ENCODE measurements around the gene HNF1A.
"Not testable (repeated sequence)": the region's sequence is repeated elsewhere in the genome, so short reads cannot be mapped to it uniquely, and the experiment has no call there.

Gene HNF1A

DNA sequence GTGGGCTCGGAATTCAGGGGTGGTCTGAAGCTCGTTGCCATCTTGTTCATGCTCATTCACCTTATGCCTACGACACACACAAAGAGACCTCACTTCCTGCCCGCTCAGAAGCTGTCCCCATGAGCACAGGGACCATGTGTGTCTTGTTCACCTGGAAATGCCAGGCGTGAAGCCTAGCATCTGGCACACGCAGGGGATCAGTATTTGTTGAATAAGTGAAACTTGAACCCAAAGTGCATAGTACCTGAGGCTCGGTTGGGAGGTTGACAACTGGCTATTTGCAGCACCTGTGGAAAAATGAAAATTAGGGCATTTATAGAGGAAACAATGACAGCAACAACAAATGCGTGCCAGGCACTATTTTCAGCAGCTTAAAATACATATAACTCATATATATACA is 32.5 kb downstream of the HNF1A start:
- no peak for DNase-seq (ENCODE audit: low read depth, low spot score)

DNA sequence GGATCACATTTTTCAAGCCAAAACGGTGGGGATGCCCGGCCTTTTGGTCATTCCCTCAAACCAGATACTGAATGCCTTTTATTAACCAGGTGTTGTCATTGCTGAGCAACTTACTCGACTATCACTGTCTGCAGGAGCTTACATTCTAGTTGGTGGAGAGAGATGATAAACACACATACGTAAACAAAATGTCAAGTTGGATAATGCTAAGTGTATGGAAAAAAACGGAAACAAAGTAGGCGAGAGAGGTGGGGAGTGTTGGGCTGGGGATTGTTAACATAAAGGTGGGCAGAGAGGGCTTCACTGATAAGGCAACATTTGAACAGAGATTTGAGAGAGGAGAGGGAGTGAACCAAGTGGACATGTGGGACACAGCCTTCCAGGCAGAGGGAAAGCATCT is 33.5 kb downstream of the HNF1A start:
- DNase-seq (ENCODE audit: low read depth, low spot score), result no peak

DNA sequence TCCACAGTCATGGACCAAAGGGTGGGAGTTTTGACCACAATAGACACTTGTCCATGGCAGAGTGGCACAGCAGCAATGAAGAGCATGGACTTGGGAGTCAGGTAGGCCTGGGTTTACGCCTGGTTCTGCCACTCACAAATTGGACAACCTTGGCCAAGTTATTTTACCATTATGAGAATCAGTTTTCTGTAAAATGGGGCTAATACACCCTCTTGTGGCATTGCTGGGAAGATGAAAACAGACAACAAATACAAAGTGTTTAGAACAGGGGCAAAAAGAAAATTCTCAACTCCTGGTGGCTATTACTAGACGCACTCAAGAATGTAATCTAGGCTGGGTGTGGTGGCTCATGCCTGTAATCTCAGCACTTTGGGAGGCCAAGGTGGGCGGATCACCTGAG is 35.4 kb downstream of the HNF1A start:
- no peak for DNase-seq (ENCODE audit: low read depth, low spot score)

DNA sequence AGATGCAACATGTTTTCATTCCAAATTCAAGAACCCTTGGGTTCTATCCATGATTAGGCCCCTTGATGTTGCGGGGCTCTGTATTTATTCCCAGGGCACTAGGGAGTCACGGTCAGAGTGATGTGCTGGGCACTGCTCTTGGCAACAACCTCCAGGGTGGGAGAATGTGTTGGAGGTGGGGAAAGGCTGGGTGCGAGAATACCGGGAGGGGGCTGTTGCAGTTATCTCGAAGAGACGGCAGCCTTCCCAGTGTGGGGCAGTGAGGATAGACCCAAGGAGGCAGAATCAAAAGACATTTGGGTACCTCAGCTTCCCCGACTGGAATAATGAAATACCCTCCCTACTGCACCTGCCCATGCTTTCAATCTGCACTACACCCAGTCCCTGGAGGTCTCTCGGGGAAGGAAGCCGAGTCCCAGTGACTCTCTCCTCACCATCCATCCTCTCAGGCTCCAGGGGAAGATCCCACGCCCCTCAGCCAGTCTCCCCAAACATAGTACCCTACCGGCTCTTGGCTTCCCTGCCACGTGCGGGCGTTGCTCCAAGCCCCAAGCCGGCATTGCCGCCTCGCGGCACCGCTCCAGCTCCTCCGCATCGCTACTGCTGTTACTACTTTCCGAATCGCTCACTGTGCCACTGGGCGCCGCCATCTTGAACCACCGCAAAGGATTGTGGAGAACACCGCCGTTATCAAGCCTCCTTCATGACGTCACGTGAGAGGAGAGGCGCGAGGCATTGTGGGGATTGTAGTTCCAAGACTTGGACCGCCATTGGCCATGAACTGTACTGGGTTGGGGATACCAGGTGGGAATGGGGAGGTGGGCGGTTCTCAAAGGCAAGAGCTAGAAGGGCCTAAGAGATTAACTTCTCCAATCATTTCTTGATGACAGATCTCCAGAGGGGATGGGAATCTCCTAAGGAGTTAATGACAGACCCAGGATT is 37.8 kb downstream of the HNF1A start, which contains the start of gene C12orf43:
Gene C12orf43, minus strand, starts transcription at position 663 of the 942 bp plus-strand sequence. Its CDS starts 13 bp downstream, at position 650.
- peak; percentile 88 for DNase-seq (ENCODE audit: low read depth, low spot score)

DNA sequence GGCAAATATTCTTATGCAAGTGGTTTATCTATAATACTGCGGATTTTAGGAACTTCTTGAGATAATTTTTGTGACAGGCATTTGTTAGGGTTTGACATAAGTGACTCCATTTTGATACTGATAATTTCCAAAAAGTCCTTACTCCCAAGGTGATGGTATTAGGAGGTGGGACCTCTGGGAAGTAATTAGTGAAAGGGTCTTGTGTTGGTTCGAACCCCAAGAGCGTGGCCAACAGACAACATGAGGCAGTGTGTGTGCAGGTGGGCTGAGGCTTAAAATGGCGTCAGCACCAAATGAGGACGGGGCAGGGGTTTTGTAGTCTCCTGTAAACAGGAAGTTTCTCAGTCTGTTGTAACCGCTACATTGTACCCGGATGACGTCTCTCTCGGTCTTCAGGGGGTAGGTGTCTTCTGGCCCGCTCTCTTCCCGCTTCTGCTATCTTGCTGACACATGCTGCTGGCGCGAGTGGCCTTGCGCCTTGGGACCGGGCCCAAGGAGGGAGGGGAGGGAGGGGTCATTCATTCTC is 39.7 kb downstream of the HNF1A start:
- DNase-seq (ENCODE audit: low read depth, low spot score), result no peak

DNA sequence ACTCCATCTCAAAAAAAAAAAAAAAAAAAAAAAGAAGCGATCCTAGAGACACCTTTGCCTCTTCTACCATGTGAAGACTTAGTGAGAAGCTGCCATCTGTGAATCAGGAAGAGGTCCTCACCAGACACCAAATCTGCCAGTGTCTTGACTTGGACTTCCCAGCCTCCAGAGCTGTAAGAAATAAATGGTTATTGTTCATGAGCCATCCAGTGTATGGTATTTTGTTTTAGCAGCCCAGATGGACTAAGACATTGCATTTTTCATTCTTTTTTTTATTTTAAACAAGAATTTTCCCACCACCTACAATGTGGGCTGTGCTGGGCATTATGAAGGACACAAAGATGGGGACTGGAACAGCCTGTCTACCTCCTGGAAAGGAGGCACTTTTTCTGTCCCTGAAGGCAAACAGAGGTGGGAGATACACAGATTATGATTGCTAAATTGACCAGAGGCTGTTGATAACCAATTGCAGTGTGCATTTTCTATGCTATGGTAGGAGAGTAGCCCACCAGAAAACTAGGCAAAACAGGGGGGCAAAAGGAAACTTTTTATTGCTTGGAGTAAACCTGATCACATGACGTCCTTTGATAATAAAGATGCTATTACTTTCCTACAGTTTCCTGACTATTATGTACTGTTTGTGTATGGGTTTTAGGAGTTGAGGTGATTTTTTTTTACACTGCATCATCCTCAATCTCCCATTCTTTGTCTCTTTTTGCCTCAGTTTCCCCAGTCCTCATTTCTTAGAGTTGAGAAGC is 40.7 kb downstream of the HNF1A start:
- no peak for DNase-seq (ENCODE audit: low read depth, low spot score)

DNA sequence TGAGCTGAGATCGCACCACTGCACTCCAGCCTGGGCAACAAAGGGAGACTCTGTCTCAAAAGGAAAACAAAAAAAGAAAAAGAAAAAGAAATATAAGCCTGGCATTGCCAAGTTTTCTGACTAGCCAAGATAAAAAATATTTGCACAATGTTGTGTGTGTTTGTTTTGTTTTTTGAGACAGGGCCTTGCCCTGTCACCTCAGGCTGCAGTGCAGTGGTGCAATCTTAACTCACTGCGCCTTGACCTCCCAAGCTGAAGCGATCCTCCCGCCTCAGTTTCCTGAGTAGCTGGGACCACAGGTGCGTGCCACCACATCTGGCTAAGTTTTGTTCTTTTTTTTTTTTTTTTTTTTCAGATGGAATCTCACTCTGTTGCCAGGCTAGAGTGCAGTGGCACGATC is 43.4 kb downstream of the HNF1A start:
- DNase-seq (ENCODE audit: low read depth, low spot score), result no peak

DNA sequence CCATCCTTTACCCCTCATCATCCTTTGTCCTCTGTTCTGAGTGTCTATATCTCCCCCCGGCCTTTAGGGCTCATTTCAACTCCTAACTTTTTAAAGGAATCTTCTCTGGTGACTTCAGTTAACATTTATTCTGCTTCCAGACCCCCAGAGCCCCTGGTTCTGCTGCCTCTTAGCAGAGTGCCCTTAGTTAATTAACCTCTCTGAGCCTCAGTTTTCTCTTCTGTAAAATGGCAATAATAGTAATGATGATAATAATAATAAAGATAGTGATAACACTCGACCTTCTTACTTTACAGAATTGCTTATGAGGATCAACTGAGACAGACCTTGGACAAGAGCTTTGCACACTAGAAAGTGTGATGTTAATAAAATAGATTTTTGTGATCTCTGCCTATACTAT is 44.4 kb downstream of the HNF1A start:
- DNase-seq (ENCODE audit: low read depth, low spot score), result no peak

DNA sequence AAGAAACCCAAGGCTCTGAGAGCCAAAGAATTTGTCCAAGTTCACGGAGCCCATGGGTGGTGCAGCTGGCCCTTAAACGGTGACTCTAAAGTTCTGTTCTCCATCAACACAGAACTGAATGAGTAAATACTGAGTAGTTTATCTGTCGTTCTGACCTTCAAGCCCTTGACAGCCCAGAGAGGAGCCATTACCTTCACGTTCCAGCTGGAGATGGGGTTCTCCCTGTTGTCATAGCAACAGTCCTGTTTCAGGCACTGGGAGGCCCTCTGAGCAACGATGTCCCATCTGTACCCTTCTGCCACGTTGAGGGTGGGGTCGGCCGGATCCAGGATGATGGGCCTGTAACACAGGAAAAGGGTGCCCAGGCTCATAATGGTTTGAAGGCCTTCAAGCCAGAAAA is 45.5 kb downstream of the HNF1A start:
- no peak for DNase-seq (ENCODE audit: low read depth, low spot score)

DNA sequence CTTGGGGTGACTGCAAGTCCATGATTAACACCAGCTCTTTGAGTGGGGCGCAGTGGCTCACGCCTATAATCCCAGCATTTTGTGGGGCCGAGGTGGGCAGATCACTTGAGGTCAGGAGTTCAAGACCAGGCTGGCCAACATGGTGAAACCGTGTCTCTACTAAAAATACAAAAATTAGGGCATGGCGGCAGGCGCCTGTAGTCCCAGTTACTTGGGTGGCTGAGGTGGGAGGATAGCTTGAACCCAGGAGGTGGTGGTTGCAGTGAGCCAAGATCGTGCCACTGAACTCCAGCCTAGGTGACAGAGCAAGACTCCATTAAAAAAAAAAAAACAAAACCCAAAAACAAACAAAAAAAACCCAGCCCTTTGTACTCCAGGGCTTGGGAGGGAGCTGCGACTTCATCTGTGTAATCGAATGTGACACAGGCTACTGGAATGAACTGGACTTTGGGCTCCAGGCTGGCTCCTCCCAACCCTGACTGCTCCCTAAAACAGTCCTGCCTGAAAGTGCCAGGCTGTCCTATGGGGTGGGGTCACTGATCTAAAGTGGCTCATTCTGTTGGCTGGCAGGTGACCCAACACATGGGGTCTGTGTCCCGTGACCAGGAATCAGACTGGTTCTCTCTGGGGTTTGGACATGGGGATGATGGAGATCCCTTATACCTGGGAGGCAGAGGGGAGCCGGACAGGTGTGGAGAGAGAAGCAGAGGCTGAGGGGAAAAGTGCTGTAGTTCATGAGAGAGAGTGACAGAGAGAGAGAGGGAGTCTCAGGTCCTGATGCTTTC is 47.3 kb downstream of the HNF1A start:
- no peak for DNase-seq (ENCODE audit: low read depth, low spot score)

DNA sequence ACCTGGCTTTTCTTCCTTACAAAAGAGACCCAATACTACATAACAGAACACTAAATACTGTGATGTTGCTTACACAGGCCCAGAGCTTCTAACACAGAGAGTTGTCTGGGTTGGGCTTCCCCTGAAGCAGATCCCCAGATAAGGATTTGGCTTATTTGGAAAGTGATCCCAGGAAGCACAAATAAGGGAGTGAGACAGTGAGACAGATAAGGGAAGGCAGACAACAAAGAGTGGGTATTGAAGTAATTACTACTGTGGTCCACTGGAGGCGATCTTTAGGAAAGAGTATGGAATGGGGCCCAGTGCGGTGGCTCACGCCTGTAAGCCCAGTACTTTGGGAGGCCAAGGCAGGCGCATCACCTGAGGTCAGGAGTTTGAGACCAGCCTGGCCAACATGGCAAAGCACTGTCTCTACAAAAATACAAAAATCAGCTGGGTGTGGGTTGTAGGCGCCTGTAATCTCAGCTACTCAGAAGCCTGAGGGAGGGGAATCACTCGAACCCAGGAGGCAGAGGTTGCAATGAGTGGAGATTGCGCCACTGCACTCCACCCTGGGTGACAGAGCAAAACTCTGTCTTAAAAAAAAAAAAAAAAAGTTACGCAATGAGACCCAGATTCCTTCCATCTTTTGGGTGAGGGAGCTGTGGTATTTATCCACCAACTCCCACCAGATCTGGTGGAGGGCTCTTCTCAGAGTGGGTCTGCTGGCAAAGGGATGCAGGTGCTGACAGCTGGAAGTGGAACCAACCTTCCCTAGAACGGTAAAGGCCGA is 48.1 kb downstream of the HNF1A start:
- no peak for DNase-seq (ENCODE audit: low read depth, low spot score)

DNA sequence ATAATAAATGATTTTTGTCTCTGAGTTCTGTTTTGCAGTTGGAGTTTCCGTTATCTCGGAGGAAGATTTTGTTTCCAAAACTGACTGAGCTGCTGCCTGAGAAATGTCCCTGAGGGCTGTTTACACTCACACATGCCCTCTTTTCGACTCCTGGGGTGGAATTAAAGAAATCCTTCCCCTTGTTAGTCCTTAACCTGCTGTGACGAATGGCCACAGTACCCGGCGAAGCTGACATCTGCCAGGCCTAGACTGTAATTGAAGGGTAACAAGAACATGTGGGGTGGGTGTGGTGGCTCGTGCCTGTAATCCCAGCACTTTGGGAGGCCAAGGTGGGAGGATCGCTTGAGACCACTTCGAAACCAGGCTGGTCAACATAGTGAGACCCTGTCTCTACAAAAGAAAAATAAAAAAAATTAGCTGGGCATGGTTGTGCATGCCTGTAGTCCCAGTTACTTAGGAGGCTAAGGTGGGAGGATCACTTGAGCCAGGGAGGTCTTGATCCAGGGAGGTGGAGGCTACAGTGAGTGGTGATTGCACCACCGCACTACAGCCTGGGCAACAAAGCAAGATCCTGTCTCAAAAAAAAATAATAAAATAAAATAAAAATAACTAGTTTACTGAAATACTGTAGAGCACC is 52.4 kb downstream of the HNF1A start:
- no peak for DNase-seq (ENCODE audit: low read depth, low spot score)

DNA sequence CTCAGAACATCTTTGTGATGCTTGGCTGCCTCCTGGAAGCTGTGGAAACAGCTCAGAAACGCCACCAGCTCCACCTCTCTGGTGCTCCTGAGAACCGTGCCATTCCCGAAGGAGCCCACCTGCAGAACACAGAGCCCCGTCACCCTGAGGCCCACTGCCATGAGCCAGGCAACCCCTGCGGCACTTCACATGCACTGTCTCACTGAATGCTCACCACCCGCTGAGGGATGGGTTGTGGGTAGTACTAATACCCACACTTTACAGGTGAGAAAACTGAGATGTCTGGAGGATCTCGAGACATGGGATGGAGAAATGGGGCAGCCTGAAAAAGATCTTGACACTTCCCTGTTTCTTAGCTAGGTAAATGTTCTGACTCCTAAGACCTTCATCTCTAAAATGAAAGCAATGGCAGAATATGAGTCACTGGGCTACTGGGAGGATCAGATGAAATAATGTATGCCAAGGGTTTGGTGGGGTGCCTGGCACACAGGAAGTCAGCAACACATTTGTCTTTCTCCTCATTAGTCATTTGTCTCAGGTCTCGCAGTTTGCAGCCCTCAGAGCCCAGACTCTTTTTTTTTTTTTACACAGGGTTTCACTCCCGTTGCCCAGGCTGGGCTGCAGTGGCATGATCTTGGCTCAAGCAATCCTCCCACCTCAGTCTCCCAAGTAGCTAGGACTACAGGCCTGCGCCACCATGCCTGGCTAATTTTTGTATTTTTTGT is 55.4 kb downstream of the HNF1A start:
- no peak for DNase-seq (ENCODE audit: low read depth, low spot score)

DNA sequence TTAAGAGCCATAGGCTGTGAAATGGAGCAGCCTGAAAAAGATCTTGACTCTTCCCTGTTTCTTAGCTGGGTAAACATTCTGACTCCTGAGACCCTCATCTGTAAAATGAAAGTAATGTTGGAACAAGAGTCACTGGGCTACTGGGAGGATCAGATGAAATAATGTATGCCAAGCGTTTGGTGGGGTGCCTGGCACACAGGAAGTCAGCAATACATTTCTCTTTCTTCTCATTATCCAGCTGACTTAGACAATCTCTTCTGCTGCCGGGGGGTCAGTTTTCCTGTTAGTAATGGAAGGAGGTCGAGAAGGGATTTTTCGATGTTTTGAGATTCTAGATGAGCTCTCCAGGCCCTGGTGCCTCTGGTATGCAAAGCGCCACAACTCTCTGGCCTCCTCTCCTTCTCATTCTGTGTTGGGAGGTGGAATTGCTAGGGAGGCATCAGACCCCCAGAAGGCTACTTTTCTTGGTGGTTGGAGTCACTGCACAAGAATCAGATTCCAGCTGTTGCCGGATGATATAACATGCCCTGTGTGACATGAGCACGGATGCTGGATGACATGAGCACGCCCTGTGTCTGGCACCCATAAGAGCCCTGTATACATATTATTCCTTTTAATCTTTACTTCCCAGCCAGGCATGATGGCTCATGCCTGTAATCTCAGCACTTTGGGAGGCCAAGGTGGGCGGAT is 56.4 kb downstream of the HNF1A start:
- DNase-seq (ENCODE audit: low read depth, low spot score), result no peak

DNA sequence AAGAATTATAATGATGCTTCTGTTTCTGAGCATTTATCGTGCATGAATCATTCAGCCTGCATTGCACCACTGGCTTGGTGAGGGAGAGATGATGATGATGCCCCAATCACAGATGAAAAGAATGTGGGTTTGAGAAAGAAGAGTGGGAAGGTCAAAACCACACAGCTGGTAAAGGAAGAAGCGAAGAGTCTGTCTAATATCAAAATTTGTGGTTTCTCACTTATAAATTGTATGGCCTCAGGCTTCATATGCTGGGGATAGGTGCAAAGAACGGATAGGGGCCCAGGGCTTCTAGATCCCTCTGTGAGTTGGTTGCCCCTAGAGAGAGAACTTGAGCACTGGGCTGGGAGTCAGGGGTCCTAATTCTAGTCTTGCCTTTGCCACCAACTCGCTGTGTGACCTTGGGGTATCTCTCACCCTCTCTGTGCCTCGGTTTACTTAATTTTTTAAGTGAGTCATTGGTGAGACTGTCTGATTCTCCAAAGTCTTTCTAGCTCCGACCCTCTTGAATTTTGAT is 58.5 kb downstream of the HNF1A start:
- DNase-seq (ENCODE audit: low read depth, low spot score), result no peak

DNA sequence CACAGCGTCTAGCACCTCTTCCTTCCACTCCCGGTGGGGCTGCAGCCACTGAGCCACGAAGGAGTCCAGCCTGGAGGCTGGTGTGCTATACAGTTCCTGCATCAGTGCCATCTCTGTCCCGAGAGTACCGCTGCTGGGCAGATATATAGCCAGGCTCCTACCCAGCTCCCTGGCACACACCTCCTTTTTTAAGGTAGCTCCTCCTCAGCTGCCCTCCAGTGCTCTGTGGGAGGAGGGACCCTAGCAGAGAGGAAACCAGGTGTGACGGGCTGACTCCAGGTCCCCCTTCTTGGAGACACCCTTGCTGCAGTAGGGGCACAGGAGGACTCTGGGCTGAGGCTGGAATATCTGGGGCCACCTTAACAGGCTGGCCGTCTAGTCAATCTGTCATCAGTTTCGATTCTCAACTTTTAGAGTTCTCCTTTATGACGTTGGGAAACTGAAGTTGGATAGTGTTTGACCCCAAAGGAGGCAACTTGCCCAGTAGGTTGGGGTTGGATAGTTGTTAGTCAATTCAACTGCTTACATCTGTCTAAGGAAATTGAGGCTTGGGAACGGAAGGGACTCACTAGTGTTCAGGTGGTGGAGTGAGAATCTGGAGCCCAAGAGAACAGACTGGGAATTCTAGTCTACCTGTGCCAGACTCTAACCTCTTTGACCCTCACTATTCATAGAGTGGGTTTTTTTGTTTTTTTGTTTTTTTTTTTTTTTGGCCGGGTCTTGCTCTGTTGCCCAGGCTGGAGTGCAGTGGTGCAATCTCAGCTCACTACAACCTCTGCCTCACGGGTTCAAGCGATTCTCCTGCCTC is 60.7 kb downstream of the HNF1A start, which contains the start of gene OASL:
Gene OASL, minus strand, starts transcription at position 386 of the 808 bp plus-strand sequence. Its CDS starts 275 bp downstream, at position 111.
- DNase-seq (ENCODE audit: low read depth, low spot score), result no peak

DNA sequence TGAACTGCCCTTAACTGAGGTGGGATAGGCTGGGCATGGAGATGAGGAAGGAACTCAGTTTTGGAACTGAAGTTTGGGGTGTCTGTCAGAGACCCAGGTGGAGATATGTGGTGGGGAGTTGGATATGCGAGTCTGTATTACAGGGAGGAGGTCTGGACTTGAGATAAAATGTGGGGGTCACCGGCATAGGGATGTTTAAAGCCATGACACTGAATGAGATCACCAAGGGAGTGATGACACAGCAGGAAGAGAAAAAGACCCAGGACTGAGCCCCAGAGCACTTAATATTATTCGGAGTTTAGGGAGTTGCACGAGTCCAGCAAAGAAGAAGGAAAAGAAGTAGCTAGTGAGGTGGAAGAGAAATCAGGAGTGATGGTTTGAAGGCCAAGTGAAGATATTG is 64.7 kb downstream of the HNF1A start:
- no peak for DNase-seq (ENCODE audit: low read depth, low spot score)

DNA sequence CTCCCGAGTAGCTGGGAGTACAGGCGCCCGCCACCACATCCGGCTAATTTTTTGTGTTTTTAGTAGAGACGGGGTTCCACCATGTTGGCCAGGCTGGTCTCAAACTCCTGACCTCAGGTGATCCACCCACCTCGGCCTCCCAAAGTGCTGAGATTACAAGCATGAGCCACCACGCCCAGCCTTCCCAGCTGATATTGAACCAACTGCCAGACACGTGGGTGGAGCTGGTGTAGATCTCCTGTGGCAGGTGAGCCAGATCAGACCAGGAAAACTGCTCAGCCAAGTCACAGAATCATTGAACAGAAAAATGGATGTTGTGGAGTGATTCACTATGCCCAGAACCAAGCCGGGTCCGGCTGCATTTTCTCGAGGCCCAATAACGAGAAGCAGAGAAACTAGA is 69.1 kb downstream of the HNF1A start:
- not testable (repeated sequence) for DNase-seq (ENCODE audit: low read depth, low spot score)
